ENCODE measurements around the gene PAQR8.
A peak's percentile ranks its signal among the peaks of the same experiment; 100 is the strongest.
"Not testable (repeated sequence)": the region's sequence is repeated elsewhere in the genome, so short reads cannot be mapped to it uniquely, and the experiment has no call there.

The PAQR8 gene

GRCh38 chr6:52381249-52381648 is 19.3 kb downstream of the PAQR8 start:
- DNase-seq, result no peak

GRCh38 chr6:52384145-52384766 is 22.3 kb downstream of the PAQR8 start:
- DNase-seq, result no peak

- DNase-seq, result no peak
These were observed 23.1 kb downstream of the PAQR8 start for GRCh38 chr6:52385074-52385473.

DNA sequence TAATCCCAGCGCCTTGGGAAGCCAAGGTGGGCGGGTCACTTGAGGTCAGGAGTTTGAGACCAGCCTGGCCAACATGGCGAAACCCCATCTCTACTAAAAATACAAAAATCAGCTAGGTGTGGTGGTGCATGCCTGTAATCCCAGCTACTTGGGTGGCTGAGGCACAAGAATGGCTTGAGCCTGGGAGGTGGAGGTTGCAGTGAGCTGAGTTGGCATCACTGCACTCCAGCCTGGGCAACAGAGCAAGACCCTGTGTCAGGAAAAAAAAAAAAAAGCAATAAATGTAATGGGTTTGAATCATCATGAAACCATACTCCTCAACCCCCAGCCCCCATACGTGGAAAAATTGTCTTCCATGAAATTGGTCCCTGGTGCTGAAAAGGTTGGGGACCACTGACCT is 26.2 kb downstream of the PAQR8 start:
- not testable (repeated sequence) for DNase-seq

- no peak for DNase-seq
These were observed 26.8 kb downstream of the PAQR8 start for GRCh38 chr6:52388790-52389189.

- no peak for DNase-seq
These were observed 27.3 kb downstream of the PAQR8 start for GRCh38 chr6:52389264-52389625.

DNA sequence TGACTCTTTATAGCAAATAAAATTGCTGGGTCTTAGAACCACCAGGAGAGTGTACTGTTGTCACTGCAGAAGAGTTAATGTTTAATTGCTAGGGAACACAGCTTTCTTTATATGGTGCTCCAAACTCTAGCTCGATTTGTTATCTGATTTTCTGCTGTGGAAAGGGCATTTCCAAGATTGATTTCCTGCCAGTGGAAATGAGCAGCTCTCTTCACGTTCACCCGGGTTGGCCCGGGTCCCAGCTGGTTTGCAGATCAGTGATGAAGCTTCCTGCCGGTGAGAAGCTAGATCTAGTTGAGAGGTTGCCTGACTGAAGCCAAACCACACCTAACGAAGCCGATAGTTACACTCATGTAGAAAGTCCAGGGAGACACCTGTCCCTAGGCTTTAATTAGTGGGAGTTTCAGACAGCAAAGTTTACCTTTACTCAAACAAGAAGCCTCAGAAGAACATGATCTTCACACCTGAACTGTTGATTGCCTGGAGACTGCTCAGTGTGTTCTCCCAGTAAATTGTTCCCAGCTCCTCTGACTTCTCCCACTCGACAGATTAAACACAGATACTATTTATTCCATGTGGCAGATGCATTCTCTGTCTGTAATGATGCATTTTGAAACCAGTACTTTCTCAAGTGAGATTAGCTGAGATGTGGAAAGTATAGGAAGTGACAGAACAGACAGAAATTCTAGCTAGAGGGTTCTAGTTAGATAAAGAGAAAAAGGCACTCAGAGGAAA is 27.8 kb downstream of the PAQR8 start:
- DNase-seq, result peak; percentile 48

GRCh38 chr6:52390361-52390727 is 28.4 kb downstream of the PAQR8 start:
- DNase-seq, result peak; percentile 60

- DNase-seq, result no peak
These were observed 29.6 kb downstream of the PAQR8 start for GRCh38 chr6:52391599-52391998.

DNA sequence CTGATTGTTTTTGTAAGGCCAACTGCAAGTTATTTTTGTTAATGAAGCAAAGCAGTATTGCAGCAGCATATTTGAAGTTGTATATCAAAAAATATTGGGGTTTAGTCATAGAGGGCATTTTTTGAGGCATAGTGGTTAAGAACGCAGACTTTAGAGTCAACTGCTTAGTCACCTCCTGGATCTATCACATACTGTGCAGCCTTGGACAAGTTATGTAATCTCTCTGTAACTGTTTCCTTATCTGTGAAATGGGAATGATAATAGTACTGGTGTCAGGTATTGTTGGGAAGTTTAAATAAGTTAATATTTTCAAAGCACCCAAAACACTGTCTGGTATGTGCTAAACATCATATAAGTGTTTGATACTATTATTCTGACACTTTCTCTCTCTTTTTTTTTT is 31.0 kb downstream of the PAQR8 start:
- DNase-seq, result no peak

DNA sequence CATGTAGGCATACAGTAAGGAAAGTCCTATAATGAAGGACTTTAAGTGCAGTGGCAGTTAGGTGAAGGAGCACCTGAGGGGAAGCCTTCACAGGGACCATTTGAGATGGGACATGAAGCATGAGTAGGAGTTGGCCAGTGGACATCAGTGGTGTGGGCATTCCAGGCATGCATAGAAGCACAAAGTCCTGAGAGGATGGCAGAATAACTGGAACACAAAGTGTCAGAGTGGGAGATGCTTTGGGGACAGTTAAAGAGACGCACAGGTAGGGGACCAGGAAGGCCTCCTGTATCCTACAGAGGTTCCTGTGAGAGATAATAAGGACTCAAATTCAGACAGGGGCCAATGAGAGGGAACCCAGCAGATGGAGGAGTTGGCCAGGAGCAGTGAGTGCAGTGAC is 31.8 kb downstream of the PAQR8 start:
- no peak for DNase-seq

DNA sequence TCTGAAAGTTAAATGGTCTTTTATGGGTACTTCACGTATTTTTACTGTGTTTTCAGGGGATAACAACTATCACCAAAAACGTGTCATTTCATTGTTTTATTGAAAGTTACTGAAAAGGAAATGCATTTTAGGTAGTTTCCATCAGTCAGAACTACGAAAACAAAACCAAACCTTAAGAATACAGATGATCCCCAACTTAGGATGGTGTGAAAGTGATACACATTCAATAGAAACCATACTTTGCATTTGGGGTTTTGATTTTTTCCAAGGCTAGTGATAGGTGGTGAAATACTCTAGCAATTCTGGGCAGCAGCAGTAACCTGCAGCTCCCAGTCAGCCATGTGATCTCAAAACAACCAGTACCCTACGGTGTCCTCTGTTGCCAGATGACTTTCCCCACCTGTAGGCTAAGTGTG is 32.3 kb downstream of the PAQR8 start:
- peak; percentile 37 for DNase-seq

DNA sequence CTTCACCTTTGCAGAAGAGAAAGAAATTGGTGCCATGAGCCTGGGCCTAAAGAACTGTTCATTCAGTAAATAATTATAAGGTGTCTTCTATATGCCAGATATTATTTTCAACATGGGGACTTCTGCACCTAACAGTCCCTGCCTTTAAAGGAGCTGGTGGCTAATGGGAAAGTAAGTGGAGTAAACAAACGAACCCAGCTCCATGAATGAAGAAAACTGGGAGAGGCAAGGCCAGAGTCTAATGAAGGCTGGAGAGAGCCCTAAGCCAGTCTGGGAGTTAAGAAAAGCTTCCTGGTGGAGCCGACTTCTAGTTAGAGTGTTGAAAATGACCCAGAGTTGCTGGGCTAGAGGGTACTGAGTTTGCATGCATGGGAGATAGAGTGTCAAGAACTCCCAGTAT is 34.0 kb downstream of the PAQR8 start:
- DNase-seq, result no peak

DNA sequence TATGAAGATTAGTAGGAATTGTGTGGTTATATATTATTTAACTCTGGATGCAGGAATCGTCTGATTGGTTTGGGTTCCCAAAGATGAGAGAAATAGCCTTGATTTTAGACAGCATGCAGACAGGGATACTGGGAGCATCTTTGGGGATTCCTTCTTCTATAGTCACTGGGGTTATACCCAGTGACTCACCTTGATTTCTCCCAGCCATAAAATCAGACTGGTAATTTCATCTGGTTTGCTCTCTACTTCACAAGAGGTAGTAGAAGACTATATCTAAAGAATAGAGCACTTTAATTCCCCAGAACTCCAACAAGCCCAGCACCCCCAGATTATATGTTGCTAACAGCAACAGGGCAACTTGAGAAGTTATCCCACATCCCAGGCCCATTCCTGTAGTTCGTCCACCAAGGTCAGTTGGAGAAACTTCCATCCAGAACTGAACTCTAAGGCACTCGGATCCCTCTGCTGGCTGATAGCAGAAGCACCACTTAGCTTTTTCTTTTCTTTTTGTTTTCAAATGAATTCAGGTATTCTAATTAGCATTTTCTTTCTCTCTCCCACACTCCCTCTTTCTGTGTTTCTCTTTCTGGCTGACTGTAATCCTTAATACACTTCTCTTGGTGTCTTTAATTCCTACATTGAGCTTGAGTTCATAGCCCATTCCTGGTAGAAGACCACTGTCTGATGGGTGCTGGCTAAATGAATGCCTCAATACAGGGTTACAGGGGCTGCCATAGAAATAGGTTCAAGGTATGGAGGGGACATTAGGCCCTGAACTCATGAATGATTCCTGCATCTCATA is 37.8 kb downstream of the PAQR8 start:
- DNase-seq, result peak; percentile 41

DNA sequence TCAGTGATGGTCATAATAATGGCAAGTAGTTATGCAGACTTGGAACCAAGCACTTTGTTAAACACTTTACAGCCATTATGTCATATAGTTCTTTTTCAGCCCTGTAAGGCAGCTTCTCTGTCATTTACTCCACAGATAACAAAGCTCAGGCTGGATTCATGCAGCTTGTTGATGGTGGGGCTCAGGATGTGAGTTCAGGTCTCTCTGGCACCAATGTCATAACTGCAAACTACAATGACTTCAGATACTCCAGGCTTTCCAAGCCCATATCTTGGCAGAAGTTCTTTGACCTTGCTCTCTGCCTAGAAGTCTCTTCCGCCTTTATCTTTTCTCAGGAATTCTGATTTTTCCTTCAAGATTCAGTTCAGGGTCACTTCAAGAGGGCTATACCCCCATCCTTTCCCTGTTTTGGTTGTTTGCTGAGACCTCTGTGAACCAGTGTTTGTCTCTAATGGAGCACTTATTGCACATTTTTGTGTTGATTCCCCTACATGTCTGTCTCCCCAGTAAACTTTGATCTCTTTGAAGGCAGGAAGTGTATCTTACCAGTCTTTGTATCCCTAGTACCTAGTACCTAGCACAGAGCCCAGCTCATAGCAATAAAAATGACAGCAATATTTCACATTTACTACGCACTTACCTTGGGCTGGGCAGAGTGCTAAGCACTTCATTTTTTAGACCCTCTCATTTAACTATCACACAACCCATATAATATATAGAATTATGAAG is 38.5 kb downstream of the PAQR8 start:
- no peak for DNase-seq

- no peak for DNase-seq
These were observed 41.1 kb downstream of the PAQR8 start for GRCh38 chr6:52403086-52403485.

DNA sequence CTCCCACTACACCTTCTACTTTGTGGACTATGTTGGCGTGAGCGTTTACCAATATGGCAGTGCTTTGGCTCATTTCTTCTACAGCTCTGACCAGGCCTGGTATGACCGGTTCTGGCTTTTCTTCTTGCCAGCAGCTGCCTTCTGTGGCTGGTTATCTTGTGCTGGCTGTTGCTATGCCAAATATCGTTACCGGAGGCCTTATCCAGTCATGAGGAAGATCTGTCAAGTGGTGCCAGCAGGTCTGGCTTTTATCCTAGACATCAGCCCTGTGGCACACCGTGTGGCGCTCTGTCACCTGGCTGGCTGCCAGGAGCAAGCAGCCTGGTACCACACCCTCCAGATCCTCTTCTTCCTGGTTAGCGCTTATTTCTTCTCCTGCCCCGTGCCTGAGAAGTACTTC is 41.7 kb downstream of the PAQR8 start:
- no peak for DNase-seq

- DNase-seq, result no peak
These were observed 43.3 kb downstream of the PAQR8 start for GRCh38 chr6:52405243-52405642.

DNA sequence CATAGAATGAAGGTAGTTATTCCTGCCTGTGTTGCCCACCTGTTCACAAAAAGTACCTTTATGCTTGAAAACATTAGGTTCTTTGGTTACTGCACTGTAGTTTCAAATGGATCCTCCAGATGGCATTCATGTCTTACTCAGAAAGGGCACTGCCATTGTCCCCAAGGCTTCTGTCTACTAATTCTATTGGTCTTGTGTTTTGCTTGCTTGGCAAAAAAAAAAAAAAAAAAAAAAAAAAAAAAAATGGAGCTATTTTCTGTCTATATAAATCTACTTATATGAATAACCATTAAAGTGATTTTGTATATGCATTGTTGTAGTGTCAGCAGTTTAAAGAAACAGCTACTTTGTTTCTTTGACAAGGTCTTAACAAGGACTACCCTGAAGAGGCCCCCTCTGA is 45.5 kb downstream of the PAQR8 start:
- no peak for DNase-seq

DNA sequence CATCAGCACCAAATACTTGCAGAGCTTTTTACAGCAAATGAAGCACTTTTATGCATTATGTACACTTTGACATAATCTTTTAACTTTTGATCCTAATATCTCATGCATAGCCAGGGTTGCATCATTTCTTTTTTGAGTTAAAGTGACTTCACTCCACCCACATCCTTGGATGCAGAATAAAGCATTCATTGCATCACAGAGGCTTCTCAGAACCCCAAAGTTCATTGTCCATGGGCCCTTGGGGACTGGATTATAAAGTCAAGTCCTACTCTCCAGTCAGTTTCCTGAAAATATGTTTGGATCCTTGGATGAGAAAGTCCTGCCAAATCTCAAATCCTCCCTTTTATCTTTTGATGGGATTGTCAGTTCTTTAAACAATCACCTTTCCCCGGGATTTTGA is 47.5 kb downstream of the PAQR8 start:
- DNase-seq, result no peak

DNA sequence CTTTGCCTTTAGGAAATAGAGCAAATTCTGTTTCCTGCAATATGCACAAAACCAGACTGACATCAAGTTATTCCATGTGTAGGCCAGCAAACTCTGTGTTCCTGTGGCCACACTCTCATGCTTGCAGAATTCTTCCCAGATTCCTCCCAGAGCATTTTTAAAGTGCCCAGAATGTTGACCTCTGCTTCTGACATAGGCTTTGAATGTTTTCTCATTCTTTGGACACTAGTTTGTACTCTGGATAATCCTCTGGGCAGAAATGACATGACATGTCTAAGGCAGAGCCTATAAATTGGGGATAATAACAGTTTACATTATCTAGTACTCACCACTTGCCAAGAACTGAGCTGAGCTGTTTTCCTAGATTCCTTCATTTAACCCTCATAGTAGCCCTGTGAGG is 49.0 kb downstream of the PAQR8 start:
- no peak for DNase-seq

- no peak for DNase-seq
These were observed 50.0 kb downstream of the PAQR8 start for GRCh38 chr6:52411911-52412310.

DNA sequence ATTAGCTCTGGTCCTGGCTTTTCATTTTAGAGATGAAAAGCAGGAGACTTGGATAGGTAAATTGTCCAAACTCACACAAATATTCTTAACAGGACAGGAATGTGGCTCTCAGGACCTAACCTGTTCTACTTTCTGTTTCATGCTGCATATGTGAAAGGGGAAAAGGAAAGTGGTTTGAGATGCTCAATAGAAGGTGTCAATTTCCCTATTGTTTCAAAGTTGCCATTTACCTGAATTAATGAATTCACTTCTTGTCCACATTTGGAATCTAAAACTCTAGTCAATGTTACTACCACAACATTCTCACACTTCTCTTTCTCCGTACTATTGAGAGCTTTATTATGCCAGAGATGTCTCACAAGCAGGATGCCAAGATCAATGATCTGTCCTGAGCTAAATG is 53.4 kb downstream of the PAQR8 start:
- DNase-seq, result no peak
